HG03378 (cell line): ENCODE data around the gene SLMAP.

Source experiments
- ATAC-seq: cut with Tn5 transposase; IDR thresholded peaks from one replicate; pipeline ENCODE4 v1.9.1; 2021; ENCODE audit warnings: mild to moderate bottlenecking, moderate library complexity; ENCODE audit not compliant: unreplicated experiment

Gene SLMAP

DNA sequence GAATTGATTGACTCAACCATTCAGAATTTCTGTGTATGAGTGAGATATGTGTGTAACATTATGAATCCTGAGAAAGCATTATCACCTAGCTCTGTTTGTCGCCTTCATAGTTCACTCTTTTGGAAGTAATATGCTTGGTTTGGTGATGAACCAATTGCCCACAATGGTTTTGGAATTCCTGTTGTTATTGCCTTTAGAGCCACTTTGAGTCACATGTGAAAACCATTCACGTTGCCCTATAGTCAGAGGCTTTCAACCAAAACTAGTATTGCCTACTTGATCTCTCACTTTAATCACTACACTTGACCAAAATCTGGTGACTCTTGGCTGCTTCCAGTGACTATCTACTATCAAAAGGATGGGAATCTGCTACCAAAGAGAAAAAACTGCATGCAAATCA lies 173.9 kb downstream of the SLMAP start:
- no peak for ATAC-seq

GRCh38 chr3:57933602-57934001 lies 177.5 kb downstream of the SLMAP start:
- ATAC-seq: no peak

- no peak for ATAC-seq
Observed at GRCh38 chr3:57934373-57934772, 178.3 kb downstream of the SLMAP start.

- no peak for ATAC-seq
Observed at GRCh38 chr3:57935539-57935938, 179.4 kb downstream of the SLMAP start.

GRCh38 chr3:57937092-57937491 lies 181.0 kb downstream of the SLMAP start:
- no peak for ATAC-seq

DNA sequence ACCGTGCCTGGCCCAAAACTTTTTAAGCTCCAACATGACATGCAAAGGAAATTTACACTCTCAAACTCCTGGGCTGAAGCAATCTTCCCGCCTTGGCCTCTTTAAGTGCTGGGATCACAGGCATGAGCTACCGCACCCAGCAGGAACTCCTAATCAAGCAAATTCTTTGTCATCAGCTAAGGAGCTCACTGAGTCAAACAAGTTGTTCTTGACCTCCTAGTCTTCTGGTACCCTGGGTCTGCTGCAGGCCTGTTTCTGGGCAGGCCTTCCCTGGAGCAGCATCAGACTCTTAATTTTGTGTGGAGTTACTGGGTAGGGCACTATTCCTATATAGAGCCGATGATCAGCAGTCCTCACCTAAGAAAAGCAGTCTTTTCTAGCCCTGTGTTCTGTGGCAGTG lies 183.7 kb downstream of the SLMAP start:
- no peak for ATAC-seq

GRCh38 chr3:57942388-57942787 lies 186.3 kb downstream of the SLMAP start:
- no peak for ATAC-seq

GRCh38 chr3:57942872-57943283 lies 186.8 kb downstream of the SLMAP start:
- no peak for ATAC-seq

GRCh38 chr3:57943525-57944495 lies 187.7 kb downstream of the SLMAP start:
- no peak for ATAC-seq

DNA sequence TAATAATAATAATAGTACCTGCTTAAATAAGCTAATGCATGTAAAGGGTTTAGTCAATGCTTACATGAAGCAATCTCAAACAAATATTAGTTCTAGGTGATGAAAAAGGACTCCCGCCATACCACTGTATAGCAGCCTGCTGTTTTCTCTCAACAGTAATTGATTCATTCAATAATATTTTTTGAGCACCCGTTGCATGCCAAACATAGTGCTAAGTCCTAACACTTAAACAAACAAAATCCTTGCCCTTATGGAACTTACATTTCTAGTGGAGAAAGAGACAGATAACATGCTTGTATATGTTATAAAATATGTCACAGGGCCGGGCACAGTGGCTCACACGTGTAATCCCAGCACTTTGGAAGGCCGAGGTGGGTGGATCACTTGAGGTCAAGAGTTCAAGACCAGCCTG lies 190.9 kb downstream of the SLMAP start:
- no peak for ATAC-seq

DNA sequence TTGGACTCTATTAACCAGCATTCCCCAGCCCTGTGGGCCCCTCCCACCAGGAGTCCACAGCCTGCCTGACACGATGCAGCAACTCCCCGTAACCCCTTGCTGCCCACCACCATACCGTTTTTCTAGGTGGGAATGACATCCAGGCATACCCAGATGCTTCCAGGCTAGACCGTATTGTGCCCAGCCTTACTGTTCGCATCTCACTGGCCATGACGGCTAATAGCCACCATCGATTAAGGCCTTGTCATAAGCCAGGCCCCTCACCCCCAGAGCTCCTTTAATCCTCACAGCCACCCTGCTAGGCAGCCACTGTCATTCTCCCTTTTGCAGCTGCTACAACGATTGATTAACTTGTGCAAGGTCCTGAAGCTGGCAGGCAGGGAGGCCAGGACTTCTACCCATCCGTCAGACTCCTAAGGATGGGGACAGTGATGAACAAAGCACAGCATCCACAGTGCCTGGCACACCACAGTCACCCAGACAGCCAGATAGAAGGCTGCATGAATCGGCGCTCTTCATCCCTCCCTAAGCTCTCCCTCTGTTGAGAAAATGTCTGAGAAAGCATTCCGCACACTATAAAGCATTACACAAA lies 192.1 kb downstream of the SLMAP start:
- ATAC-seq: no peak

DNA sequence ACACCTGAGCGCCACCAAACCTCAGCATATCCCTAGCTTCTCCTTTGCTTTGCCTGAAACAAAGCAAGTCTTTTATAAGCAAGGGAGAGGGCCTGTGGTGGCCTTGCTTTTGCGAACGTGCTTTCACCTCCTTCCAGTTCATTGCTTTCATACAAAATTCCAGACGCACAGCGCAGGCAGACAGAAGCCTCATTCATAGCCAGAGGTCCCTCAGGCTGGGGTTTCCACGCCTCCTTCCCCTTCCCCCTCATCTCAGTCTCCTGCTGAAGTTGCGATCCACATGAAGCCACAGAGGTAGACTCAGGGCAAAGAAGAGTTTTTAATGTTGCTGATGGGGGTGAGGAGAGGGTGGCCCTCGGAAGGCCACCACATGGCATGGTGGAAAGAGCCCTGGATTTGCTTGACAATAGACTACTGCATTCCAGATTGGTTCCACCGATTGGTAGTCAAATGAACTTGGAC lies 192.7 kb downstream of the SLMAP start:
- ATAC-seq: no peak

DNA sequence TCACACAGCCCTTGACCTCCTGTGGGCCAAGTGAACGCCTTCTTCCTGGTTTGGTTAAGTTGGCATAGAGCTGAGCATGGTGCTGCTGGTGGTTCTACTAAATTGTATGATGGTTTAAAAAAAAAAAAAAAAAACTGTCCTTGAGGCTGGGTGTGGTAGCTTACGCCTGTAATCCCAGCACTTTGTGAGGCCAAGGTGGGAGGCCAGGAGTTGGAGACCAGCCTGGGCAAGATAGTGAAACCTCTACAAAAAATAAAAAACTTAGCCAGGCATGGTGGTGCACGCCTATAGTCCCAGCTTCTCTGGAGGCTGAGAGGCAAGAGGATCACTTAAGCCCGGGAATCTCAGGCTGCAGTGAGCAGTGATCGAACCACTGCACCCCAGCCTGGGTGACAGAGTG lies 193.2 kb downstream of the SLMAP start:
- no peak for ATAC-seq

GRCh38 chr3:57949785-57950615 lies 193.9 kb downstream of the SLMAP start:
- ATAC-seq: no peak

DNA sequence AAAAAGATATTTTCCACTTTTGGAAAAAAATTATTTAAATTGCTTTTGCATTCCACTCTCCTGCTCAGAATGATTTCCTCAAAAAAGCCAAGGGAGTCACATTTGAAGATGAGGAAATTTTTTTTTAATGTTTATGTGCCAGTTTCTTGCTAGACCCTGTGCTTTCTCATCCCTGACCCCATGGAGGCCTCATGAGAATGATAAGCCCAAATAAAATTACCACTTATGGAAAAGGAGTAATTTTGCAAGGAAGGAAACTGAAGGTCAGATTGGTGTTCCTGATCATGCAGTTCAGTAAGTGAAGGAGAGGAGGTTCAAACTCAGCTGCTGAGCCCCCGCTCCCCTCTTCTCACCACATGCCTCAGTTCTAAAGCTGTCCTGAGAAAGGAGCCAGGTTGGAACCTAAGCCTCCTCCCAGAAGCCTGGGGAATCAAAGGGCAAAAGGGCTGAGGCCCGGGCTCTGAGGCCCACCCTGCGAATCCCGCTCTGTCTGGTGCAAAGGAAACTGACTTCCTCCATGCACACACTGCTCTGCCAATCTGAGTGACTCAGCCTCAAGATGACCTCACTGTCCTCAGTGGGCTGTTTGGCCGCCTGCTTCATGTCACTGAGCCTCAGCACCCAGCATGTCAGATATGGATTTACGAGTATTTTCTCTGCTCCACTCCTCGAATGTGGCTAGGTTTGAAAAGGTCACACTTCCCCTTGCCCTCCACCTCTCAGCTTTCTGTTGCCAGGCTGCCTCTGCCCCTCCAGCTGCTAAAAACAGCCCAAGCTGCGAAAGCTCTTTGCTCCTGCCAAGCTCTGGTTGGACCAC lies 195.2 kb downstream of the SLMAP start:
- ATAC-seq: no peak

- ATAC-seq: no peak
Observed at GRCh38 chr3:57952208-57952631, 196.1 kb downstream of the SLMAP start.

GRCh38 chr3:57952651-57953050 lies 196.5 kb downstream of the SLMAP start:
- ATAC-seq: no peak

DNA sequence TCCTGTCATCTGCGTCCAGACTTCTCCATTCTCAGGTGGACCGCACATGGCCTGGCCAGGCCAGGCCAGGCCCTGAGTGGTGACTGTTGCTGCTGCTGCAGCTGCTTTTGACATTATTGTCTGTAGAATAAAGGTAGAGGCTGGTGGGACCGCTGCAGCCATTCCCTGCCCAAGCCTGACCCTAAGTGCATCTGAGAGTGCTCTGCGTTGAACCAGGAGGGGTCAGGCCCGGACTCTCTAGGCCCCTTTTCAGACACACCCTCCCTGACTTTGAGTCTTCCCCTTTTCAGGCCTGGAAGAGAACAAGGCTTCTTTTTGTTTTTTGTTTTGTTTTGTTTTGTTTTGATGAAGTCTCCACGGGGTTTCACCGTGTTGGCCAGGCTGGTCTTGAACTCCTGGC lies 197.5 kb downstream of the SLMAP start:
- ATAC-seq: no peak

DNA sequence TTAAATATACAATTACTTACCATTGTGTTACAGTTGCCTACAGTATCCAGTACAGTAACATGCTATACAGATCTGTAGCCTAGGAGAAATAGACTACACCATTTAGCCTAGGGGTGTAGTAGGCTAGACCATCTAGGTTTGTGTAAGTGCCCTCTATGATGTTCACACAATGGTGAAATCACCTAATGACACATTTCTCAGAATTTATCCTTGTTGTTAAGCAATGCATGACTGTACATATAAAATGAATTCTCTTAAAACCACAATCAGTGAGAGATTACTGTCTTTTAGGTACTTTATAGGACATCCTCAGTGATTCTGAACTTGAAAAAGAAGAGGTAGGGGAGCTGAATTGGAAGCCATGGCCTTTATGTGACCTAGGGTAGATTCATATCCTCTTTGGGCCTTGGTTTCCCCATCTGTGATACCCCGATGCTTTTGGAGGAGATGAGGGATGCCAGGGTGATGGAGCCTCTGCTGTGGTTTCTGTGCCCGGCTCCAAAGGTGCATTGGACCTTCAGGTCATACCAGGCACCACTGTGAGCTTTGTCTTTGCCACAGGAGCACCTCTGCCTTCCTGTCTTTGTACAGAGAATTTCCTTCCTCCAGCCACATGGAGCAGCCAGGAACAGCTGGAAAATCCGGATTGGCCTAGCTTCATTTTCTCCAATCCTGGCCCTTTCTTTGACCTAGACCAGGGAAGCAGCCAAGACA lies 200.2 kb downstream of the SLMAP start:
- ATAC-seq: no peak

DNA sequence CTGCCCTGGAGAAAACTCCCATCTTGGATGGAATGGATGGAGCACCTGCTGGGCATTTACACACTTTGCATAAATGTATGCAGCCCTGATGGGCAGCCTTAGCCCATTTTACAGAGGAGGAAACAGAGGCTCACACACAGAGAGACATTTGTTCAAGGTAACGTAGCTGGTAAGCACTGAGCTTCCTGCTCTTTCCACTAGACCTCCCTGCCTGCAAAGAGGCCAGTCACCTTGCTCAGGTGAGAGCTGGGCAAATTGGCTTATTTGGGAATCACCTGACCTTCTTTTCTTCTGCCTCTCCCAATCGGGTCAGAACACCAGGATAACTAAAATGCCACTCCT lies 200.7 kb downstream of the SLMAP start:
- no peak for ATAC-seq
